ENCODE results near the gene ADNP2.

DNA sequence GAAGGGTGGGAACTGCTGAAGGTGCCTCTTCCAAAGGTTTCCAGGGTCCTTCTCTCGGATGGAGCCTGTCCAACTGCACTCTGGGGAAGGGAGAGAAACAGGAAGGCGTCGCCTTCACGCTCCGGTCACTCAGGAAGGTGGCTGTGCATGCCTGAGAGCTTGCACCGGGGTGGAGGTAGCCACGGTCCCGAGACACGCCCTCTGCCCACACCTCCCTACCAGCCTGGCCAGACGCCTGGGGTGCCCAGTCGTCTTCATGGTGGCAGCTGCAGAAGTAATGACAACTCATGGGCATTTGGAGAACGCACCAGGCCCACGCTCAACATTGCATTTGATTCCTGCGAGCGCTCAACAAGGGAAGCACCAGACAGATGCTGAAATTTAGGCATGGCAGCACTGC is 59.9 kb downstream of the ADNP2 start:
- TF ChIP-seq CTCF (conservative IDR thresholded peaks at IDR 0.05) (no peak), EZH2 (IDR thresholded peaks at IDR 0.05; ENCODE audit: low read depth) (no peak)
